ENCODE measurements around the gene TET2.

DNA sequence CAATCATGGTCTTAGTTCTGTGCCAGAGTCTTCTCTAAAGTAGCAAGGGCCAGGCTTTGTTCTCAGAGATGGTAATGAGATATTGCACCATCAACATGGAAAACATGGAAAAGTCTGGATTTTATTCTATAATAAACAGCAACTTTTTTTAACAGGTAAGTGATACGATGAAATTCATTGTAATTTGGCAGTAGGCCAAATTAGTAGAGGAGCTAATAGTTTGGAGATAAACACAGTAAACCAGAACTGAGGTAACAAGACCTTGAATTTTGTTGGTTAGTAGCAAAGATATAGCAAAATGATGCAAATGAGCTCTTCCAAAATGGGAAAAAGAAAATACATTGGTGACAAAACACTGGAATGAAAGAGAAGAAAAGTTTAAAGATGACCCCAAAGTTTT lies 126.6 kb downstream of the TET2 start:
- TF ChIP-seq CTCF (conservative IDR thresholded peaks at IDR 0.05) (no peak), ZFX (IDR thresholded peaks at IDR 0.05) (no peak)

All from C4-2B (cell line).